K562 (cell line): ENCODE measurements around the gene AP5Z1. TPM values are rescaled to one million over a fixed set of nuclear protein-coding genes. Genes with fewer than 3 reads are reported as not detected.
A peak's percentile ranks its signal among the peaks of the same experiment; 100 is the strongest.

Source experiments
- ARID2 ChIP-seq: fragments of 450-650 bp; IDR thresholded peaks from 2 replicates; pipeline ENCODE4 v1.6.1; 2017; ENCODE audit warnings: antibody characterized with exemption, mild to moderate bottlenecking
- GATA2 ChIP-seq: sonication (generic); formaldehyde crosslinking; IDR thresholded peaks from 2 replicates; pipeline ENCODE4 v1.4.0; 2020; ENCODE audit warnings: mild to moderate bottlenecking, missing genetic modification reagents
- ILF3 ChIP-seq: fragments of 450-650 bp; IDR thresholded peaks from 2 replicates; pipeline ENCODE4 v1.6.1; 2018; ENCODE audit warnings: antibody characterized with exemption, mild to moderate bottlenecking, moderate library complexity, borderline replicate concordance
- L3MBTL2 ChIP-seq: fragments of 450-650 bp; IDR thresholded peaks from 2 replicates; pipeline ENCODE4 v1.6.1; 2016; ENCODE audit warnings: mild to moderate bottlenecking, moderate library complexity
- NFE2L1 ChIP-seq: fragments of 450-650 bp; IDR thresholded peaks from 2 replicates; pipeline ENCODE4 v1.6.1; 2016; ENCODE audit warnings: missing genetic modification characterization, low read depth, mild to moderate bottlenecking, missing compliant biosample characterization, moderate library complexity, borderline replicate concordance
- OTX1 ChIP-seq: fragments of 450-650 bp; formaldehyde crosslinking; IDR thresholded peaks from 2 replicates; pipeline ENCODE4 v1.4.0; 2022; ENCODE audit warnings: mild to moderate bottlenecking
- RBFOX2 ChIP-seq: fragments of 200-400 bp; formaldehyde crosslinking; IDR thresholded peaks from 2 replicates; pipeline ENCODE4 v1.6.1; 2017; ENCODE audit warnings: low read depth, mild to moderate bottlenecking, low read length, moderate library complexity
- SMARCE1 ChIP-seq: fragments of 450-650 bp; IDR thresholded peaks from 2 replicates; pipeline ENCODE4 v1.7.1; 2016; ENCODE audit warnings: mild to moderate bottlenecking
- YY1 ChIP-seq, 3 experiments: IDR thresholded peaks; 2 replicates each; pipeline ENCODE4 v1.6.1; 2011; ENCODE audit warnings: low read length in 2 of 3, mild to moderate bottlenecking in 2 of 3, moderate library complexity in 2 of 3, borderline replicate concordance in 1 of 3, control low read depth in 1 of 3, low read depth in 1 of 3; ENCODE audit not compliant: insufficient read depth in 3 of 3, insufficient replicate concordance in 2 of 3, control insufficient read depth in 1 of 3, insufficient read length in 1 of 3; ENCODE audit errors: extremely low read depth in 1 of 3
- ZNF146 ChIP-seq: IDR thresholded peaks from one replicate; pipeline ENCODE4 v1.6.1; 2018; ENCODE audit warnings: missing compliant biosample characterization; ENCODE audit not compliant: unreplicated experiment
- polyA plus RNA-seq, 8 experiments: library from polyadenylated mRNA; depleted of rRNA in 4 of 8; stranded (reverse) in 5 of 8; unstranded in 3 of 8; fragments of >200 nt; fragmentation: Nextera tagmentation in 2 of 8; fragmentation: Illumina TruSeq in 1 of 8; extraction: Ambion mirVana in 2 of 8; extraction: Trizol in 1 of 8; gene quantifications; 2 replicates each; pipeline versions ENCODE4 v1.2.1 to v1.2.3, GENCODE V29; 2011 to 2014; ENCODE audit warnings: inconsistent platforms in 1 of 8, missing spikeins in 1 of 8
- total RNA-seq, 7 experiments: library from RNA; depleted of rRNA in 6 of 7; stranded (reverse); fragments of >200 nt in 6 of 7; fragmentation: Illumina TruSeq in 2 of 7; extraction: Trizol in 2 of 7; gene quantifications; 2 replicates each; pipeline versions ENCODE4 v1.2.1 to v1.2.3, GENCODE V29; 2011 to 2021; ENCODE audit warnings: low replicate concordance in 1 of 7
- TF ChIP-seq, protein P1 (sequence below): fragments of 250-450 bp; sonication (Bioruptor Pico); IDR thresholded peaks from 2 replicates; pipeline ENCODE4 v1.4.0; 2020; ENCODE audit warnings: mild to moderate bottlenecking
- TF ChIP-seq, protein P2 (sequence below), 2 experiments: fragments of 450-650 bp; formaldehyde crosslinking in 1 of 2; IDR thresholded peaks; 2 replicates each; pipeline versions ENCODE4 v1.4.0 to v1.6.1; 2014 to 2020; ENCODE audit warnings: mild to moderate bottlenecking in 2 of 2, borderline replicate concordance in 1 of 2, low read depth in 1 of 2
- TF ChIP-seq, protein P3 (sequence below): fragments of 200-800 bp; sonication (Bioruptor generic); IDR thresholded peaks from 2 replicates; pipeline ENCODE4 v1.6.1; 2017; ENCODE audit warnings: missing genetic modification characterization, missing compliant biosample characterization

Gene AP5Z1
- total and polyA plus RNA-seq, 9 of the 15 experiments (the other 6 are each of a cell fraction or from before 2014, with no cell fraction given) = 0.06 to 31.1 (median 6.4) TPM

DNA sequence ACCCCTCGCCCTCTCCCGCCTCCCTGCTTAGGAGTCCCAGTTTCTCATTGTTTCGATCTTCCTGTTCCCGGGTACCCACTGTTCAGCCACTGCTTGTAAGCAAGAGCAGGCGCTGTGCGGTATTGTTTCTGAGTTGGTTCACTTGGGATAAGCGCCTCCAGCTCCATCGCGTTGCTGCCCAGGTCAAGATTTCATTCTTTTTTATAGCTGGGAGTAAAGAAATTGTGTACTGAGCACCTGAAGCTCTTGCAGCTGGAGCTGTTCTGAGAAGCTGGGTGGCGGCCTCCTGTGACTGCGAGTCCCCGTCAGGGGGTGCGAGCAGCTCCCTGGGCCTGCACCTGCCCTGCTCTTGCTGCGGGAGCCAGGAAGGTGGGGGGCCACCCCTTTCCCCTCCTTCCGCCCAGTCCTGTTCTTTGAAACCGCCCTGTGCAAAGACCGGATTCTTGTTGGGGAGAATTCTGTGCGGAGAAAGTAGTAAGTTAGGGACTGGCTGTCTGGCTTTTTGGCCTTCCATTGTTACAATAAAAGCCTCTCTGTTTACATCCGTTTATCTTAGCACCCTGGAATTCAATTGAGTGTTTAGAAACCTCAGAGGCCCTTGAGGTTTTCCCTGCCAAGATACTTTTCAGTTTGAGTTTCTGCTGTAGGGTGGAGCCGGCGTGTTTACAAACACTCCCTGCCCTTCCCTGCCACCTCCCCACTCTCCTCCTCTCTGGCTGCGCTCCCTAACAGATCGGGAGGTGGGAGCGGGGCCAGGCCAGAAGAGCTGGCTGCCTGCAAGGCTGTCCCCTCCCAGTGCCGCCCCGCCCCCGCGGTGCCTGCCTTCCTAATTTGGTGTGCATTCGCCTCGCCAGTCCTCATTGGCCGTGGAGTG, 30.8 kb upstream of the AP5Z1 start (continued):
- TF ChIP-seq, protein P1, sequence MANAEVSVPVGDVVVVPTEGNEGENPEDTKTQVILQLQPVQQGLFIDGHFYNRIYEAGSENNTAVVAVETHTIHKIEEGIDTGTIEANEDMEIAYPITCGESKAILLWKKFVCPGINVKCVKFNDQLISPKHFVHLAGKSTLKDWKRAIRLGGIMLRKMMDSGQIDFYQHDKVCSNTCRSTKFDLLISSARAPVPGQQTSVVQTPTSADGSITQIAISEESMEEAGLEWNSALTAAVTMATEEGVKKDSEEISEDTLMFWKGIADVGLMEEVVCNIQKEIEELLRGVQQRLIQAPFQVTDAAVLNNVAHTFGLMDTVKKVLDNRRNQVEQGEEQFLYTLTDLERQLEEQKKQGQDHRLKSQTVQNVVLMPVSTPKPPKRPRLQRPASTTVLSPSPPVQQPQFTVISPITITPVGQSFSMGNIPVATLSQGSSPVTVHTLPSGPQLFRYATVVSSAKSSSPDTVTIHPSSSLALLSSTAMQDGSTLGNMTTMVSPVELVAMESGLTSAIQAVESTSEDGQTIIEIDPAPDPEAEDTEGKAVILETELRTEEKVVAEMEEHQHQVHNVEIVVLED (CRISPR knock-in tag) = no peak
- TF ChIP-seq, protein P2, sequence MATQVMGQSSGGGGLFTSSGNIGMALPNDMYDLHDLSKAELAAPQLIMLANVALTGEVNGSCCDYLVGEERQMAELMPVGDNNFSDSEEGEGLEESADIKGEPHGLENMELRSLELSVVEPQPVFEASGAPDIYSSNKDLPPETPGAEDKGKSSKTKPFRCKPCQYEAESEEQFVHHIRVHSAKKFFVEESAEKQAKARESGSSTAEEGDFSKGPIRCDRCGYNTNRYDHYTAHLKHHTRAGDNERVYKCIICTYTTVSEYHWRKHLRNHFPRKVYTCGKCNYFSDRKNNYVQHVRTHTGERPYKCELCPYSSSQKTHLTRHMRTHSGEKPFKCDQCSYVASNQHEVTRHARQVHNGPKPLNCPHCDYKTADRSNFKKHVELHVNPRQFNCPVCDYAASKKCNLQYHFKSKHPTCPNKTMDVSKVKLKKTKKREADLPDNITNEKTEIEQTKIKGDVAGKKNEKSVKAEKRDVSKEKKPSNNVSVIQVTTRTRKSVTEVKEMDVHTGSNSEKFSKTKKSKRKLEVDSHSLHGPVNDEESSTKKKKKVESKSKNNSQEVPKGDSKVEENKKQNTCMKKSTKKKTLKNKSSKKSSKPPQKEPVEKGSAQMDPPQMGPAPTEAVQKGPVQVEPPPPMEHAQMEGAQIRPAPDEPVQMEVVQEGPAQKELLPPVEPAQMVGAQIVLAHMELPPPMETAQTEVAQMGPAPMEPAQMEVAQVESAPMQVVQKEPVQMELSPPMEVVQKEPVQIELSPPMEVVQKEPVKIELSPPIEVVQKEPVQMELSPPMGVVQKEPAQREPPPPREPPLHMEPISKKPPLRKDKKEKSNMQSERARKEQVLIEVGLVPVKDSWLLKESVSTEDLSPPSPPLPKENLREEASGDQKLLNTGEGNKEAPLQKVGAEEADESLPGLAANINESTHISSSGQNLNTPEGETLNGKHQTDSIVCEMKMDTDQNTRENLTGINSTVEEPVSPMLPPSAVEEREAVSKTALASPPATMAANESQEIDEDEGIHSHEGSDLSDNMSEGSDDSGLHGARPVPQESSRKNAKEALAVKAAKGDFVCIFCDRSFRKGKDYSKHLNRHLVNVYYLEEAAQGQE (IDR thresholded peaks at IDR 0.05; ENCODE audit: borderline replicate concordance) = no peak; the same call in 1 of the 2 replicates
- TF ChIP-seq, protein P2 (CRISPR knock-in tag; IDR thresholded peaks at IDR 0.05; ENCODE audit: low read depth) = no peak
- TF ChIP-seq SMARCE1 = 0 out of 2 replicates have a peak, but pooled peaks have one; percentile 9
- no peak for TF ChIP-seq ILF3
- TF ChIP-seq GATA2 (CRISPR knock-in tag) = no peak
- no peak for TF ChIP-seq NFE2L1 (tag)
- peak in 1 of 3 experiments; percentile 25 for TF ChIP-seq YY1 (IDR thresholded peaks at IDR 0.05; ENCODE audit: borderline replicate concordance in 1 of 3, control insufficient read depth in 1 of 3, extremely low read depth in 1 of 3, insufficient read depth in 3 of 3, insufficient read length in 1 of 3, insufficient replicate concordance in 2 of 3, low read depth in 1 of 3, low read length in 2 of 3)
- TF ChIP-seq, protein P3, sequence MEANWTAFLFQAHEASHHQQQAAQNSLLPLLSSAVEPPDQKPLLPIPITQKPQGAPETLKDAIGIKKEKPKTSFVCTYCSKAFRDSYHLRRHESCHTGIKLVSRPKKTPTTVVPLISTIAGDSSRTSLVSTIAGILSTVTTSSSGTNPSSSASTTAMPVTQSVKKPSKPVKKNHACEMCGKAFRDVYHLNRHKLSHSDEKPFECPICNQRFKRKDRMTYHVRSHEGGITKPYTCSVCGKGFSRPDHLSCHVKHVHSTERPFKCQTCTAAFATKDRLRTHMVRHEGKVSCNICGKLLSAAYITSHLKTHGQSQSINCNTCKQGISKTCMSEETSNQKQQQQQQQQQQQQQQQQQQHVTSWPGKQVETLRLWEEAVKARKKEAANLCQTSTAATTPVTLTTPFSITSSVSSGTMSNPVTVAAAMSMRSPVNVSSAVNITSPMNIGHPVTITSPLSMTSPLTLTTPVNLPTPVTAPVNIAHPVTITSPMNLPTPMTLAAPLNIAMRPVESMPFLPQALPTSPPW (CRISPR knock-in tag) = peak; percentile 90
- TF ChIP-seq OTX1 (CRISPR knock-in tag) = no peak
- TF ChIP-seq RBFOX2 = peak; percentile 76
- no peak for TF ChIP-seq ZNF146 (CRISPR knock-in tag)
- TF ChIP-seq ARID2 = no peak
- TF ChIP-seq L3MBTL2 = peak; percentile 40; the same call in 1 of the 2 replicates
